Smooth muscle cell (in vitro differentiated cells): ENCODE results near the gene ERO1A. TPM values are rescaled to one million over a fixed set of nuclear protein-coding genes. Genes with fewer than 3 reads are reported as not detected.

Experiments used
- DNase-seq: peaks from one replicate; lab custom pipeline; 2025; ENCODE audit not compliant: unreplicated experiment; lab: John Stamatoyannopoulos, UW
- H2AFZ ChIP-seq: fragments of 200-600 bp; sonication (generic); 2 replicates; pipeline ENCODE4 v1.6.0; 2016; ENCODE audit warnings: antibody characterized with exemption, low read depth, mild to moderate bottlenecking
- H3F3A ChIP-seq: fragments of 200-600 bp; sonication (generic); 2 replicates; pipeline ENCODE4 v1.6.0; 2017; ENCODE audit warnings: antibody characterized with exemption, low read depth
- H3K27ac ChIP-seq: fragments of 200-600 bp; sonication (generic); 2 replicates; pipeline ENCODE4 v1.5.1; 2016; ENCODE audit warnings: low read depth, mild to moderate bottlenecking
- H3K27me3 ChIP-seq: fragments of 200-600 bp; sonication (generic); 2 replicates; pipeline ENCODE4 v1.6.1; 2016; ENCODE audit warnings: low read depth, mild to moderate bottlenecking
- H3K36me3 ChIP-seq: fragments of 200-600 bp; sonication (generic); 2 replicates; pipeline ENCODE4 v1.5.1; 2016; ENCODE audit warnings: low read depth
- H3K4me1 ChIP-seq: fragments of 200-600 bp; sonication (generic); 2 replicates; pipeline ENCODE4 v1.5.1; 2016; ENCODE audit warnings: low read depth
- H3K4me2 ChIP-seq: fragments of 200-600 bp; sonication (generic); 2 replicates; pipeline ENCODE4 v1.6.0; 2016; ENCODE audit warnings: mild to moderate bottlenecking
- H3K4me3 ChIP-seq: fragments of 200-600 bp; sonication (generic); 2 replicates; pipeline ENCODE4 v1.5.1; 2016; ENCODE audit warnings: mild to moderate bottlenecking
- H3K79me2 ChIP-seq: fragments of 200-600 bp; sonication (generic); 2 replicates; pipeline ENCODE4 v1.6.0; 2016; ENCODE audit warnings: low read depth, mild to moderate bottlenecking
- H3K9ac ChIP-seq: fragments of 200-600 bp; sonication (generic); 2 replicates; pipeline ENCODE4 v1.6.0; 2016; ENCODE audit warnings: low read depth
- H3K9me3 ChIP-seq: fragments of 200-600 bp; sonication (generic); replicated peaks from 2 replicates; pipeline ENCODE4 v1.5.1; 2016; ENCODE audit warnings: low read depth
- H4K20me1 ChIP-seq: fragments of 200-600 bp; sonication (generic); 2 replicates; pipeline ENCODE4 v1.6.0; 2016; ENCODE audit warnings: low read depth
- CTCF ChIP-seq: fragments of 200-600 bp; sonication (generic); IDR thresholded peaks from 2 replicates; pipeline ENCODE4 v1.5.1; 2017; ENCODE audit warnings: borderline replicate concordance, mild to moderate bottlenecking, antibody characterized with exemption; ENCODE audit not compliant: insufficient read depth, poor library complexity, severe bottlenecking
- WGBS: methylation state at CpG from one replicate; pipeline ENCODE4 v1.1.7; 2016; ENCODE audit warnings: low lambda C conversion rate; 5-methylcytosine and 5-hydroxymethylcytosine counted together
- polyA plus RNA-seq: library from polyadenylated mRNA; unstranded; fragments of >200 nt; fragmentation: Nextera tagmentation; extraction: Ambion mirVana; gene quantifications from 2 replicates; pipeline ENCODE4 v1.2.1, GENCODE V29; 2016
- total RNA-seq: library from RNA; depleted of rRNA; stranded (reverse); fragments of >200 nt; gene quantifications from 2 replicates; pipeline ENCODE4 v1.2.3, GENCODE V29; 2014

ERO1A gene
- 105 and 136 TPM in 2 replicates for total RNA-seq
- 50.4 and 68.1 TPM in 2 replicates for polyA plus RNA-seq

GRCh38 chr14:52695481-52696091 lies at the start of gene ERO1A:
TSS of gene ERO1A (minus strand) at chr14:52695558. CDS start at chr14:52695481, 77 bp downstream.
- no peak for TF ChIP-seq CTCF
- under 1% methylated on average over 49 of the region's 78 CpGs for WGBS
- no peaks in the 10 kb centered on the region for H3K9me3 ChIP-seq

GRCh38 chr14:52741865-52742264 lies 46.5 kb upstream of the ERO1A start:
- Histone ChIP-seq H3K79me2 (peaks cover 40% of the 10 kb centered on the region), H3K4me3 (no peak overlapping the region), H2AFZ (no peak overlapping the region), H3K4me1 (no peaks in the 10 kb centered on the region), H4K20me1 (peaks cover 9% of the 10 kb centered on the region), H3K4me2 (no peak overlapping the region), H3K27ac (peak overlapping the region; percentile 52), H3K9ac (no peak overlapping the region), H3K9me3 (no peaks in the 10 kb centered on the region), H3F3A (no peaks in the 10 kb centered on the region), H3K36me3 (no peaks in the 10 kb centered on the region), H3K27me3 (no peaks in the 10 kb centered on the region)
- no peak for TF ChIP-seq CTCF
- DNase-seq: no peak

More at GRCh38 chr14:52695481-52696091, at the start of gene ERO1A:
- peak within 1 kb of the TSS; percentile 89 for H3K9ac ChIP-seq
- H3K4me2 ChIP-seq: peak within 1 kb of the TSS; percentile 93
- no peaks in the 10 kb centered on the region for H3K36me3 ChIP-seq
- peak within 1 kb of the TSS; percentile 91 for H3K27ac ChIP-seq
- peaks cover 14% of the 10 kb centered on the region for H3K4me1 ChIP-seq
- peak within 1 kb of the TSS; percentile 88 for H3K4me3 ChIP-seq
- no peaks in the 10 kb centered on the region for H3F3A ChIP-seq
- H3K79me2 ChIP-seq: peaks cover 41% of the 10 kb centered on the region
- peaks cover 40% of the 10 kb centered on the region for H4K20me1 ChIP-seq
- peak within 1 kb of the TSS; percentile 95 for H2AFZ ChIP-seq
- DNase-seq: peak; percentile 54
- H3K27me3 ChIP-seq: no peaks in the 10 kb centered on the region

- peaks cover 9% of the 10 kb centered on the region for H4K20me1 ChIP-seq
- H3K9ac ChIP-seq: no peak overlapping the region
- H2AFZ ChIP-seq: no peak overlapping the region
- H3F3A ChIP-seq: no peaks in the 10 kb centered on the region
- H3K9me3 ChIP-seq: no peaks in the 10 kb centered on the region
- no peak overlapping the region for H3K27ac ChIP-seq
- H3K4me3 ChIP-seq: no peak overlapping the region
- DNase-seq: no peak
- H3K4me2 ChIP-seq: no peak overlapping the region
- no peaks in the 10 kb centered on the region for H3K27me3 ChIP-seq
- H3K79me2 ChIP-seq: peaks cover 47% of the 10 kb centered on the region
- TF ChIP-seq CTCF: no peak
- peaks cover 9% of the 10 kb centered on the region for H3K4me1 ChIP-seq
- WGBS: 95% methylated on average over 1 of the region's 1 CpG
- H3K36me3 ChIP-seq: no peaks in the 10 kb centered on the region
These were observed 45.4 kb upstream of the ERO1A start for GRCh38 chr14:52740751-52741150.

- no peak for TF ChIP-seq CTCF
- Histone ChIP-seq H4K20me1 (peaks cover 9% of the 10 kb centered on the region), H3F3A (no peaks in the 10 kb centered on the region), H3K4me2 (no peak overlapping the region), H3K27ac (no peak overlapping the region), H3K9ac (no peak overlapping the region), H3K79me2 (peaks cover 58% of the 10 kb centered on the region), H2AFZ (no peak overlapping the region), H3K4me1 (peaks cover 15% of the 10 kb centered on the region), H3K27me3 (no peaks in the 10 kb centered on the region), H3K9me3 (no peaks in the 10 kb centered on the region), H3K36me3 (no peaks in the 10 kb centered on the region), H3K4me3 (no peak overlapping the region)
- DNase-seq: no peak
These were observed 43.1 kb upstream of the ERO1A start for GRCh38 chr14:52738409-52738808.
